Kidney epithelial cell (primary cell): ENCODE data around the gene VENTX. TPM values are rescaled to one million over a fixed set of nuclear protein-coding genes. Genes with fewer than 3 reads are reported as not detected.

ENCODE experiments used
- DNase-seq: peaks from one replicate; pipeline ENCODE4 v3.0.0-alpha.2; 2010; ENCODE audit warnings: low read depth
- H3K27me3 ChIP-seq: 2 replicates; pipeline ENCODE4 v1.6.0; 2011; ENCODE audit warnings: low read length; ENCODE audit not compliant: control insufficient read depth, insufficient read depth
- H3K36me3 ChIP-seq: 2 replicates; pipeline ENCODE4 v1.5.1; 2011; ENCODE audit warnings: low read length; ENCODE audit not compliant: control insufficient read depth, insufficient read depth
- H3K4me3 ChIP-seq: 2 replicates; pipeline ENCODE4 v1.5.1; 2011; ENCODE audit warnings: low read depth, mild to moderate bottlenecking, control low read depth, low read length
- total RNA-seq: library from RNA; depleted of rRNA; stranded (reverse); fragments of >200 nt; gene quantifications from 2 replicates; pipeline ENCODE4 v1.2.3, GENCODE V29; 2015
- TF ChIP-seq, protein P1 (sequence below): IDR thresholded peaks from 2 replicates; pipeline ENCODE4 v1.5.1; 2011; ENCODE audit warnings: mild to moderate bottlenecking, moderate library complexity, low read length, control low read depth, inconsistent platforms; ENCODE audit not compliant: insufficient read depth, poor library complexity, severe bottlenecking

Gene VENTX
- total RNA-seq, 1 donor from 2014 or later: not detected

DNA sequence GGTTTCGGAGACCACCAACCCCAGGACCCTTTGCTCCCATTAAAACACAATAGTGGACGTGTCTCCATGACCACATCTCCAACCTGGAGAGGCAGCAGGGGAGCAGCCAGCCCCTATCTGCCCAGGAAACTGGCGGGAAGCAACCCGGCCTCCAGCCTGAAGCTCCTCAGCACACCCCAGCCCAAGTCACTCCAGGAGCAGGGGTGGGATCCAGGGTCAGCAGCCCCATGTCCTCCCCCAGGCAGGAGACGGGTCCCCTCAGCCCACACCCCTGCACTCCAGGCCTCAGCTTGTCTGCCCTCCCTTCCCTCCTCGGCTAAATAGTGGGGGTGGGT is 38.4 kb downstream of the VENTX start:
- no peak for DNase-seq
- Histone ChIP-seq H3K27me3 (peaks cover 12% of the 10 kb centered on the region), H3K4me3 (peak overlapping the region; percentile 6), H3K36me3 (peaks cover 2% of the 10 kb centered on the region)
- TF ChIP-seq, protein P1, sequence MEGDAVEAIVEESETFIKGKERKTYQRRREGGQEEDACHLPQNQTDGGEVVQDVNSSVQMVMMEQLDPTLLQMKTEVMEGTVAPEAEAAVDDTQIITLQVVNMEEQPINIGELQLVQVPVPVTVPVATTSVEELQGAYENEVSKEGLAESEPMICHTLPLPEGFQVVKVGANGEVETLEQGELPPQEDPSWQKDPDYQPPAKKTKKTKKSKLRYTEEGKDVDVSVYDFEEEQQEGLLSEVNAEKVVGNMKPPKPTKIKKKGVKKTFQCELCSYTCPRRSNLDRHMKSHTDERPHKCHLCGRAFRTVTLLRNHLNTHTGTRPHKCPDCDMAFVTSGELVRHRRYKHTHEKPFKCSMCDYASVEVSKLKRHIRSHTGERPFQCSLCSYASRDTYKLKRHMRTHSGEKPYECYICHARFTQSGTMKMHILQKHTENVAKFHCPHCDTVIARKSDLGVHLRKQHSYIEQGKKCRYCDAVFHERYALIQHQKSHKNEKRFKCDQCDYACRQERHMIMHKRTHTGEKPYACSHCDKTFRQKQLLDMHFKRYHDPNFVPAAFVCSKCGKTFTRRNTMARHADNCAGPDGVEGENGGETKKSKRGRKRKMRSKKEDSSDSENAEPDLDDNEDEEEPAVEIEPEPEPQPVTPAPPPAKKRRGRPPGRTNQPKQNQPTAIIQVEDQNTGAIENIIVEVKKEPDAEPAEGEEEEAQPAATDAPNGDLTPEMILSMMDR: no peak

DNA sequence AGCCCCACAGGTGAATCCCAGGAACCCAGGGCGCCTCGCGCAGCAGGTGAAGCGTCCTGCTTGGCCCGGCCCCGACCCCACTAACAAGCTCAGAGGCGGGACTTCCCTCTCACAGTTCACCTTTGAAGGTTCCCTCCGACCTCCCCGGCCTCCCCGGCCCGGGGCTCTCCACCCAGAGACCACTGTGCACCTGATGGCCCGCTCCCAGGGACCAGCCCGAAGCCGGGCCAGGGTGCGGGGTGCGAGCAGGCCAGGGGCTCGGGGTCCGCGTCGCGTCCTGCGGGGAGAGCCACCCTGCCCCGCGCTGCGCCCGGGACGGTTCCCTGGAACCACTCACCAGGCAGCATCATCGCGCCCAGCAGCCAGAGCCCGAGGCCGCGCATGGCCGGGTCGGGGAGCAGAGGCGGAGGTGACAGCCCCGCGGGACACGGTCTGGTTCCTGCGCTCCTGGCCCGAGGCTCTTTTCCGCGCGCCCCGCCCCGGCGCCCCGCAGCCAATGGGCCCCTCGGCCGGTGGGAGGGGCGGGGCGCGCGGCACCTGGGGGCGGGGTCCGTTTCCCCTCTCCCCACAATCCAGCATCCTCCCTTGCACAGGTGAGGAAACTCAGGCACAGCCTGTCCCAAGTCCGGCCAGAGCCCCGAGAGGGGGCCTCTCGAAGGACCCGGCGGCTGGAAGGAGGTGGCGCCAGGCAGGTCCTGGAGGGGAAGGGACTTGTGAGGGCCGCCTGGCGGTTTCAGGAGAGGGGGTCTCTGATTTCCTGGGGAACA is 39.0 kb downstream of the VENTX start, which contains the start of gene ADAM8:
Gene ADAM8 (minus strand): TSS at position 434 of the 767 bp plus-strand sequence. CDS start 51 bp downstream, at position 383.
- no peak for DNase-seq
- TF ChIP-seq, protein P1: no peak
- peaks cover 2% of the 10 kb centered on the region for H3K36me3 ChIP-seq
- peak within 1 kb of the TSS; percentile 6 for H3K4me3 ChIP-seq
- peaks cover 12% of the 10 kb centered on the region for H3K27me3 ChIP-seq

DNA sequence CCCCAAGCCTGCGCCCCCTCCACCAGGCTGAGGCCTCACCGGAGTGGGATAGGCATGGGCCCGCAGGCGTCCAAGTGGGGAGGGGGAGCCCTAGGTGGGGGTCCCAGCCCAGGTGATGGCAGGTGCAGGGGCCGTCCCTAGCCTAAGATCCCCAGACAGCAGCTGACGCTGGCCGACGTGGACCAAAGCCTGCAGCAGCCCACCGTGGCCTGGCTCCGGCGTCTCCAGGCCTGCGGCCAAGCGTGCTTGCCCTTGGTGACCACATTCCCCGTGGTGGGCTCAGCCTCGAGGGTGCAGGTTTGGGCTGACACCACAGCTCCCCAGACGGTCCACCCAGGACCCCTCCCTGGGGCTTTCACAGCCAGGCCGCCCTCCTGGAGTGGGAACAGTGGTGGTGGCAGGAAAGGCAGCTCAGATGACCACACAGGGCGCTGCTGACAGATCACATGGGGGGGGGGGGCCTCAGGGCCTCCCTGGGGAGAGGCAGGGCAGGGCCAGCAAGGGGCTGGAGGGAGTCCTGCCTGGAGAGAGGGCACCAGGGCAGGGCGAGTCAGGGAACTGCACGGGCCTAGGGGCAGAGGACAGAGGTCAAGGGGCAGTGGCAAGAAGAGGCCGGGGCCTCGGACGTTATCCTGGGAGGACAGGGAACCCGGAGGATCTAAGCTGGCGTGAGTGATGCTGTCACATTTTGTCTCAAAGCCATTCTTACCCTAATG is 39.8 kb downstream of the VENTX start:
- H3K4me3 ChIP-seq: no peak overlapping the region

DNA sequence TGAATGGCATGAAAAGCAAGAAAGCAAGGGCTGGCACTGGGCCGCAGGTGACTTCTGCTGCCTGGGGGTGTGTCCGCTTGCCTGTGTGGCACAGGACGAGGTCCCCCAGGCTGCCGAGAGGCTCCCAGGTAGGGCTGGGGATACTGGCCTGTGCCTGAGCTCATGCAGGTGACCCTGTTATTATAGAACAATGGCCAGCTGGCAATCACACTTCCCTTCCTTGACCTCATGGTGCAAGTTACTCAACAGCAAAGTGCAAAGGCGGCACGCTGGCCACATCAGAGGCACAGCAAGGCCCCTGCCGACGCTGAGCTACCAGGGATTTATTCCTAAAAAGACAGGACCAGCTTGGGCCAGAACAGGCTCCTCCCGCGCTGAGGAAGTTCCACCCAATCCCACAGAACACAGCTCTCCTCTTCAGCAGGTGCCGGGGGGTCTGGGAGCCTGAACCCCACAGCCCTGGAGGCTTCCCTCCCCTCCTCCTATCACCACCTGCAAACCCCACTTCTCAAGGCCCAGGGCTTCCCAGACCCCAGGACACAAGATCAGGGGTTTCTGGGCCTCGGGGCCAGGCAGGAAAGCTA is 40.4 kb downstream of the VENTX start:
- DNase-seq: no peak
- Histone ChIP-seq H3K36me3 (peaks cover 3% of the 10 kb centered on the region), H3K27me3 (peaks cover 12% of the 10 kb centered on the region), H3K4me3 (no peak overlapping the region)
- TF ChIP-seq, protein P1: no peak

More for the DNA sequence above, 39.8 kb downstream of the VENTX start:
- DNase-seq: no peak
- Histone ChIP-seq H3K36me3 (peaks cover 3% of the 10 kb centered on the region), H3K27me3 (peaks cover 12% of the 10 kb centered on the region)
- TF ChIP-seq, protein P1: no peak

GRCh38 chr10:133278577-133279265 is 41.1 kb downstream of the VENTX start:
- H3K4me3 ChIP-seq: no peak overlapping the region
- H3K36me3 ChIP-seq: peaks cover 3% of the 10 kb centered on the region
- peaks cover 12% of the 10 kb centered on the region for H3K27me3 ChIP-seq
- peak; percentile 52 for DNase-seq
- TF ChIP-seq, protein P1: no peak
